Liver (tissue), 9 donors: ENCODE results near the gene PCMT1. TPM values are rescaled to one million over a fixed set of nuclear protein-coding genes. Genes with fewer than 3 reads are reported as not detected.
"Not testable (repeated sequence)": the region's sequence is repeated elsewhere in the genome, so short reads cannot be mapped to it uniquely, and the experiment has no call there.

Experiments used
- DNase-seq: peaks from one replicate; pipeline ENCODE4 v3.0.0-alpha.2; 2017; ENCODE audit warnings: low spot score
- H3K27ac ChIP-seq, 2 donors: one replicate each; pipeline ENCODE4 v1.7.0; 2013; ENCODE audit warnings: inconsistent platforms in 2 of 2, low read length in 2 of 2, control low read depth in 1 of 2, low read depth in 1 of 2, mild to moderate bottlenecking in 1 of 2
- H3K27me3 ChIP-seq, 4 donors: one replicate each; pipeline versions ENCODE4 v1.6.1 to v1.7.0; 2013; ENCODE audit warnings: low read length in 3 of 4, inconsistent platforms in 1 of 4, mild to moderate bottlenecking in 1 of 4, moderate library complexity in 1 of 4; ENCODE audit not compliant: control insufficient read depth in 4 of 4, insufficient read depth in 4 of 4
- H3K36me3 ChIP-seq, 4 donors: one replicate each; pipeline versions ENCODE4 v1.6.1 to v1.7.0; 2013; ENCODE audit warnings: low read length in 3 of 4, mild to moderate bottlenecking in 3 of 4, low read depth in 1 of 4, moderate library complexity in 1 of 4; ENCODE audit not compliant: control insufficient read depth in 4 of 4, insufficient read depth in 3 of 4
- H3K4me1 ChIP-seq, 4 donors: one replicate each; pipeline versions ENCODE4 v1.6.1 to v1.7.0; 2013; ENCODE audit warnings: low read length in 3 of 4, mild to moderate bottlenecking in 3 of 4, moderate library complexity in 1 of 4; ENCODE audit not compliant: control insufficient read depth in 4 of 4, insufficient read depth in 4 of 4
- H3K4me3 ChIP-seq, 3 donors: one replicate each; pipeline versions ENCODE4 v1.6.1 to v1.7.0; 2013; ENCODE audit warnings: low read length in 3 of 3, control low read depth in 1 of 3, low read depth in 1 of 3, mild to moderate bottlenecking in 1 of 3
- H3K9ac ChIP-seq, 2 donors: one replicate each; pipeline ENCODE4 v1.7.0; 2013; ENCODE audit warnings: low read length in 2 of 2, mild to moderate bottlenecking in 2 of 2, moderate library complexity in 2 of 2, control low read depth in 1 of 2, low read depth in 1 of 2
- H3K9me3 ChIP-seq, 4 donors: one replicate each; pipeline versions ENCODE4 v1.6.1 to v1.7.0; 2013; ENCODE audit warnings: low read length in 3 of 4; ENCODE audit not compliant: control insufficient read depth in 4 of 4
- ATF3 ChIP-seq: IDR thresholded peaks from 2 replicates; pipeline ENCODE4 v1.6.1; 2016; ENCODE audit warnings: antibody characterized with exemption
- EGR1 ChIP-seq, 2 donors: IDR thresholded peaks; 2 replicates each; pipeline ENCODE4 v1.6.1; 2016 to 2018; ENCODE audit warnings: antibody characterized with exemption in 2 of 2, low read depth in 2 of 2
- FOXA1 ChIP-seq: IDR thresholded peaks from 2 replicates; pipeline ENCODE4 v1.6.1; 2016; ENCODE audit warnings: antibody characterized with exemption
- GABPA ChIP-seq, 2 donors: IDR thresholded peaks in 1 of 2; conservative IDR thresholded peaks in 1 of 2; 2 replicates each; pipeline ENCODE4 v1.6.1; 2016; ENCODE audit warnings: antibody characterized with exemption in 2 of 2, mild to moderate bottlenecking in 1 of 2, moderate library complexity in 1 of 2
- HNF4A ChIP-seq, 2 donors: conservative IDR thresholded peaks; 2 replicates each; pipeline ENCODE4 v1.6.1; 2016; ENCODE audit warnings: antibody characterized with exemption in 2 of 2, mild to moderate bottlenecking in 2 of 2
- HNF4G ChIP-seq: IDR thresholded peaks from 2 replicates; pipeline ENCODE4 v1.6.1; 2016; ENCODE audit warnings: antibody characterized with exemption
- JUND ChIP-seq, 2 donors: IDR thresholded peaks; 2 replicates each; pipeline ENCODE4 v1.6.1; 2016; ENCODE audit warnings: antibody characterized with exemption in 2 of 2
- MAX ChIP-seq: IDR thresholded peaks from 2 replicates; pipeline ENCODE4 v1.6.1; 2016; ENCODE audit warnings: antibody characterized with exemption
- NR2F2 ChIP-seq: IDR thresholded peaks from 2 replicates; pipeline ENCODE4 v1.6.1; 2016; ENCODE audit warnings: antibody characterized with exemption
- RAD21 ChIP-seq, 2 donors: IDR thresholded peaks; 2 replicates each; pipeline ENCODE4 v1.6.1; 2016; ENCODE audit warnings: antibody characterized with exemption in 2 of 2, mild to moderate bottlenecking in 2 of 2
- REST ChIP-seq: IDR thresholded peaks from 2 replicates; pipeline ENCODE4 v1.6.1; 2016; ENCODE audit warnings: antibody characterized with exemption, mild to moderate bottlenecking
- RXRA ChIP-seq, 2 donors: IDR thresholded peaks; 2 replicates each; pipeline ENCODE4 v1.6.1; 2017 to 2018; ENCODE audit warnings: antibody characterized with exemption in 2 of 2, mild to moderate bottlenecking in 1 of 2
- TAF1 ChIP-seq: conservative IDR thresholded peaks from 2 replicates; pipeline ENCODE4 v1.6.1; 2016; ENCODE audit warnings: antibody characterized with exemption, mild to moderate bottlenecking
- YY1 ChIP-seq: IDR thresholded peaks from 2 replicates; pipeline ENCODE4 v1.6.1; 2016; ENCODE audit warnings: antibody characterized with exemption, mild to moderate bottlenecking
- WGBS: extraction: QIAGEN DNeasy Blood & Tissue Kit; methylation state at CpG from one replicate; pipeline ENCODE4 v1.1.7; 2013; 5-methylcytosine and 5-hydroxymethylcytosine counted together
- polyA plus RNA-seq, 2 donors: library from polyadenylated mRNA; stranded (reverse) in 1 of 2; unstranded in 1 of 2; fragments of 200-250 nt in 1 of 2; fragments of >200 nt in 1 of 2; fragmentation: Nextera tagmentation in 1 of 2; extraction: Ambion mirVana in 1 of 2; gene quantifications; one replicate each; pipeline versions ENCODE4 v1.2.1 to v1.2.3, GENCODE V29; 2013 to 2015
- total RNA-seq, 2 donors: library from RNA; depleted of rRNA; stranded (reverse); fragments of >200 nt; gene quantifications; one replicate each; pipeline ENCODE4 v1.2.3, GENCODE V29; 2014
- TF ChIP-seq, protein P1 (sequence below): IDR thresholded peaks from 2 replicates; pipeline ENCODE4 v1.6.1; 2016; ENCODE audit warnings: antibody characterized with exemption
- donor health status: healthy.
- donor health status: healthy.
- donor health status: healthy.
- donor health status: healthy.
- donor health status: healthy.

Gene PCMT1
- total and polyA plus RNA-seq, 4 donors = 56.8 to 78.8 (median 75.0) TPM

- no peak overlapping the region for H3K4me3 ChIP-seq
- H3K27me3 ChIP-seq = no peaks in the 10 kb centered on the region
- TF ChIP-seq GABPA (IDR thresholded peaks at IDR 0.05 in 1 of 2, conservative IDR thresholded peaks at IDR 0.05 in 1 of 2) = no peak
- TF ChIP-seq FOXA1 = no peak
- no peak for TF ChIP-seq RAD21 (IDR thresholded peaks at IDR 0.05)
- TF ChIP-seq YY1 = no peak
- TF ChIP-seq HNF4G = no peak
- TF ChIP-seq ATF3 = no peak
- TF ChIP-seq HNF4A (conservative IDR thresholded peaks at IDR 0.05) = no peak
- no peak for TF ChIP-seq MAX
- TF ChIP-seq NR2F2 = no peak
- TF ChIP-seq RXRA (IDR thresholded peaks at IDR 0.05) = no peak
- no peak for TF ChIP-seq REST
- TF ChIP-seq EGR1 (IDR thresholded peaks at IDR 0.05; ENCODE audit: low read depth in 2 of 2) = no peak
- no peak for TF ChIP-seq TAF1
- TF ChIP-seq, protein P1, sequence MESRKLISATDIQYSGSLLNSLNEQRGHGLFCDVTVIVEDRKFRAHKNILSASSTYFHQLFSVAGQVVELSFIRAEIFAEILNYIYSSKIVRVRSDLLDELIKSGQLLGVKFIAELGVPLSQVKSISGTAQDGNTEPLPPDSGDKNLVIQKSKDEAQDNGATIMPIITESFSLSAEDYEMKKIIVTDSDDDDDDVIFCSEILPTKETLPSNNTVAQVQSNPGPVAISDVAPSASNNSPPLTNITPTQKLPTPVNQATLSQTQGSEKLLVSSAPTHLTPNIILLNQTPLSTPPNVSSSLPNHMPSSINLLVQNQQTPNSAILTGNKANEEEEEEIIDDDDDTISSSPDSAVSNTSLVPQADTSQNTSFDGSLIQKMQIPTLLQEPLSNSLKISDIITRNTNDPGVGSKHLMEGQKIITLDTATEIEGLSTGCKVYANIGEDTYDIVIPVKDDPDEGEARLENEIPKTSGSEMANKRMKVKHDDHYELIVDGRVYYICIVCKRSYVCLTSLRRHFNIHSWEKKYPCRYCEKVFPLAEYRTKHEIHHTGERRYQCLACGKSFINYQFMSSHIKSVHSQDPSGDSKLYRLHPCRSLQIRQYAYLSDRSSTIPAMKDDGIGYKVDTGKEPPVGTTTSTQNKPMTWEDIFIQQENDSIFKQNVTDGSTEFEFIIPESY = no peak
- no peak for TF ChIP-seq JUND (IDR thresholded peaks at IDR 0.05)
- no peak for DNase-seq
- no peak overlapping the region for H3K9ac ChIP-seq
- H3K36me3 ChIP-seq = peaks cover 0 to 3% (median 2%) of the 10 kb centered on the region in 4 donors
- H3K4me1 ChIP-seq = no peaks in the 10 kb centered on the region
- no peak overlapping the region for H3K27ac ChIP-seq
- WGBS = 89% methylated on average over 12 of the region's 12 CpGs
- H3K9me3 ChIP-seq = no peaks in the 10 kb centered on the region
Observed at GRCh38 chr6:149852881-149853280, 103.3 kb downstream of the PCMT1 start.

DNA sequence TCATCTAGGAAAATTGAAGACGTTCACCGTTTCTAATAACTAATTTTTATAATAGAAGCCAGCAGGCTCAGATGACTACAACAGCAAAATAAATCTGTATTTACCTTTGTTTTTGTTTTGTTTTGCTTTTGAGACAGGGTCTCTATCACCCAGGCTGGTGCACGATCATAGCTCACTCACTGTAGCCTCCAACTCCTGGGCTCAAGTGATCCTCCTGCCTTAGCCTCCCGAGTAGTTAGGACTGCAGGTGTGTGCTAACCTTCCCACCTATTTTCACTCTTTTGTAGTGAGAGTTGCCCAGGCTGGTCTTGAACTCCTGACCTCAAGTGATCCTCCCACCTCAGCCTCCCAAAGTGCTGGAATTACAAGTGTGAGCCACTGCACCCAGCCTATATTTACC lies 104.5 kb downstream of the PCMT1 start:
- not testable (repeated sequence) for H3K9me3 ChIP-seq, H3K9ac ChIP-seq, H3K27ac ChIP-seq, H3K36me3 ChIP-seq, H3K4me3 ChIP-seq, H3K4me1 ChIP-seq, H3K27me3 ChIP-seq, DNase-seq
- 95% methylated on average over 4 of the region's 4 CpGs for WGBS
